Measurements from ENCODE around the gene MYCN. TPM values are rescaled to one million over a fixed set of nuclear protein-coding genes. Genes with fewer than 3 reads are reported as not detected.
A peak's percentile ranks its signal among the peaks of the same experiment; 100 is the strongest.
"Not testable (repeated sequence)": the region's sequence is repeated elsewhere in the genome, so short reads cannot be mapped to it uniquely, and the experiment has no call there.

Gene MYCN
- not detected in 2 replicates for total RNA-seq (2014; rRNA removed; shearing (Covaris generic); ENCODE audit: low replicate concordance)

DNA sequence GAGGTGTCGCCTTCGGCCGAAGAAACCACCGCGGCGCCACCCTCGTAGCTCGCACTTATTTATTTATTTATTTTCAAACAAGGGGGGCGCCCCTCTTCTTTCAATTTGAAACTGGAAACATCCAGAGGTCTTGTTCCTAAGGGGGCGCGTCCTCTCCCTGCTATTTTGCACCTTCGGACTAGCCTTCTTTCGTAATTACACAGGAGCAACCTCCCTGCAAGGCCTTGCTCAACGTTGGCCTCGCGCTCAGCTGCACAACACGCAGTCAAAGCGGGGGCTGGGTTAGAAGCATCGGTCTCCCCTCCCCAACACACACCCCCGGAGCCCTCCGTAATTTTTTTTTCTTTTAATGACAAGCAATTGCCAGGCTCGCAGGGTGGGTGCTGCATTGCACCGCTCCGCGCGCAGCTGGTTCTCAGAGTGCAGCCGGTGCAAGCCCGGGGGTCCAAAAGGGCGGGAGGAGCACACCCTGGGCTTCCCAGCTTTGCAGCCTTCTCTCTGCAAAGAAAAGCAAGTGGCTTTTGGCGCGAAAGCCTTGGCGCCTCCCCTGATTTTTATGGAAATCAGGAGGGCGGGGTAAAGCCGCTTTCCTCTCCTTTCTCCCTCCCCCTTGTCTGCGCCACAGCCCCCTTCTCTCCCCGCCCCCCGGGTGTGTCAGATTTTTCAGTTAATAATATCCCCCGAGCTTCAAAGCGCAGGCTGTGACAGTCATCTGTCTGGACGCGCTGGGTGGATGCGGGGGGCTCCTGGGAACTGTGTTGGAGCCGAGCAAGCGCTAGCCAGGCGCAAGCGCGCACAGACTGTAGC, at the start of gene MYCN:
Gene MYCN (plus strand): TSS at position 697 of the 807 bp plus-strand sequence. CDS start 1,515 bp downstream, outside the sequence.
- in situ Hi-C loops (cut with HindIII; ENCODE audit: low pct_unique_long_range_greater_than_20kb, low sequenced_read_pairs), result no loop called here
- DNase-seq (ENCODE audit: low read depth), result peak; percentile 84

GRCh38 chr2:15890936-15891905, 49.1 kb upstream of the MYCN start:
- in situ Hi-C loops (cut with HindIII; ENCODE audit: low pct_unique_long_range_greater_than_20kb, low sequenced_read_pairs), result no loop called here
- DNase-seq (ENCODE audit: low read depth), result no peak

GRCh38 chr2:15892151-15892880, 48.0 kb upstream of the MYCN start:
- in situ Hi-C loops (cut with HindIII; ENCODE audit: low pct_unique_long_range_greater_than_20kb, low sequenced_read_pairs), result no loop called here
- DNase-seq (ENCODE audit: low read depth), result no peak

GRCh38 chr2:15893085-15893484, 47.3 kb upstream of the MYCN start:
- in situ Hi-C loops (cut with HindIII; ENCODE audit: low pct_unique_long_range_greater_than_20kb, low sequenced_read_pairs), result no loop called here
- DNase-seq (ENCODE audit: low read depth), result no peak

DNA sequence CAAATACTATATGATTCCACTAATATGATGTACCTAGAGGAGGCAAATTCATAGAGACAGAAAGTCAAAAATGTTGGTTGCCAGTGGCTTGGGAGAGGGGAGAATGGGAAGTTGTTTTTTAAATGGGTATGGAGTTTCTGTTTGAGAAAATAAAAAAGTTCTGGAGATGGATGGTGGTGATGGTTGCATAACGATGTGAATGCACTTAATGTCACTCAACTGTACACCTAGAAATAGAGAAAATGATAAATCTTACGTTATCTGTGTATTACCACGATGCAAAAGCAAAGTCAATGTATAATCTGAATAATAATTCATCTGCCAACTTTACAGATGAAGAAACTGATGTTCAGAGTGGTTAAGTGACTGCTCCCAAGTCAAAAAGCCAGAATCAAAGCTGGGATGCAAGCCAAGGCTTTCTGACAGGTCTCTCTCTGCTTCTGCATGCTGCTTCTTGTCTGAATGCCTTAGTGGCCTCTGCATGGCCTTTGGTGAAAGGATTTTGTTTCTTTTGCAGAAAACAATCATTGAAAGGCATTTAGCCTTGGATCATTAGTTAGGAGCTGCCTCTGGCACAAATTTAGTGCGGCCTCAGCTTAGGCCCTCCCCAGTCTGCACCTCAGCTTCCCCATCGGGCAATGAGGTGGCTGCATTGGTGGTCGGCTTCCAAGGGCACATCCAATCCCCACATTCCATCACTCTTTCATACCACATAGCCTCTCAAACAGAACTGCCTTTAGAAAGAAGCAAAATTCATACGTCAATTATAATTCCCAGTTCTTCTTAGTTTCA, 46.5 kb upstream of the MYCN start:
- in situ Hi-C loops (cut with HindIII; ENCODE audit: low pct_unique_long_range_greater_than_20kb, low sequenced_read_pairs), result no loop called here
- no peak for DNase-seq (ENCODE audit: low read depth)

GRCh38 chr2:15894481-15895144, 45.7 kb upstream of the MYCN start:
- no peak for DNase-seq (ENCODE audit: low read depth)
- in situ Hi-C loops (cut with HindIII; ENCODE audit: low pct_unique_long_range_greater_than_20kb, low sequenced_read_pairs), result no loop called here

DNA sequence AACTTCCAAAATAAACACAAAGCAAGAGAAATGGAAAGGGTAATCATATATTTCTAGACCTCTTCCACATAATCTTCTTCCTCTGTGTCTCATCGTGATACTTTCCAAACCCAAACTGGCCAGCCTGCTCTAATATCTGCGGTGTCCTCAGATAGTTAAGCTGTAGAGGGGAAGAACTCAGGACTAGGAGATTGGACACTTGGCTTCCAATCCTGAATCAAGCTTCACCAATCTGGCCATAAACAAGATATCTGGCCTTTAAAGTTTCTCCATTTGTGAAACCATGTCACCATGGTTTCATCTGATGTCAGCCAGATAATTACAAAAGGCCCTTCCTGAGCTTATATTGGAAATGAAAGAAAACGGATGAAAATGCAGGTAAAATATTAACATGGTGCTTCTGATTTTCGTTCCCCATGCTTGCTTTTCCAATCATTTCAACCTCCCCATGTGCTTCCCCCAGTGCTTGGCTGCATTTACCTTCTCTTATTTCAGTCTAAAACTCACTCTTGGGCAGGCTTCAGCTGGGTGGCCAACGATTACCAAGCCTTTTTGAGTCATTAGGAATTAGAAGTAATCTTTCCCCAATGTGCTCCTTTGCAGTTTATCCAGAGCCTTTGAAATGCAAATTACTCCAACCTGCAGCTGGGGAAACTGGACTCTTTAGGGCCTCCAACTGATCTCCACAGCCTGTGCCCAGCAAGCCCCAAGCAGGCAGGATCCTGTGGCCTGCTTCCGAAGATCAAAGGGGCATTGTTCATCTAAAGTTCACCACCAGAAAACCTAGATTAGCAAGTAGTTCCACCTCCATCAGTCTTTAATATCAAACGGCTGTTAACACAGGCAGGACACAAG, 44.5 kb upstream of the MYCN start:
- no peak for DNase-seq (ENCODE audit: low read depth)
- in situ Hi-C loops (cut with HindIII; ENCODE audit: low pct_unique_long_range_greater_than_20kb, low sequenced_read_pairs), result no loop called here

DNA sequence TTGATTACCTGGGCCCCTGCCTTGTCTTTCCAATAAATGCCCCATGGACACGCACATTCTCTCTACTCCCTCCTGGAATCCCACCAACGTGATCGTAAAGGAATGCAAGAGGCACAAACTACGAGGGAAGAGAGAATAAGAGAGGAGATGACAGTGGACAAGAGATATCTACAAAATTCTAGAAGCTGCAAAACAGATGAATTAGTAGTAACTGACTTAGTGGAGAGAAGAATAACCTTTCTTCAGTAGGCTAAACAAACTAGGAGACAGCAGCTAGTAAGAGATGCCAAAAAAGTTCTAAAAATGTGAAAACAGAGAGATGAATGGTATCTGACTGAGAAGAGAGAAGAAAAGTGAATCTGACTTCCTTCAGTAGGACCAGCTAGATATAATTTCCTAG, 43.5 kb upstream of the MYCN start:
- in situ Hi-C loops (cut with HindIII; ENCODE audit: low pct_unique_long_range_greater_than_20kb, low sequenced_read_pairs), result no loop called here
- no peak for DNase-seq (ENCODE audit: low read depth)

DNA sequence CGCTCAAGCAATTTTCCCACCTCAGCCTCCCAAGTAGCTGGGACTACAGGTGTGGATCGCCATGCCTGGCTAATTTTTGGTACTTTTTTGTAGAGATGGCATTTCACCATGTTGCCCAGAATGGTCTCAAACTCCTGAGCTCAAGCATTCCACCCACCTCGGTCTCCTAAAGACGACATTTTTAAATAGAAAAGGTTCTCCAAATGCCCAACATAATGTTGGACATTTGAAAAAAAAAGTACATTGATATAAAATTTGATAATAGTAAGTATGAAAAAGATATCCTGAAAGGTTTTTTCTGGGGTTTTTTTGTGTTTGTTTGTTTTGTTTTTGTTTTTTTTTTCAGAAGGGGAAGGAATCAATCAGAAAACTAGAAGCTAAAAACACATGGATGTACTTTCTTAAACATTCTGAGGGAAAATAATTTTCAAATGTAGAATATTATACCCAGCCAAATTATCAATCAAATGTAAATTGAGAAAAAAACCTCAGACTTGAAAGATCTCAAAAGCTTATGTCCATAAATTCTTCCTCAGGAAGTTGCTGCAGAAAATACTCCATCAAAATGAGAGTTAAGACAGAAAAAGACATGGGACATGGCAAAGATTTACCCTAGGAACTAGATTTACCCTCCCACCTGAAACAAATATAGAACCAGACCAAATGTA, 42.8 kb upstream of the MYCN start:
- in situ Hi-C loops (cut with HindIII; ENCODE audit: low pct_unique_long_range_greater_than_20kb, low sequenced_read_pairs), result no loop called here
- DNase-seq (ENCODE audit: low read depth), result no peak

- in situ Hi-C loops (cut with HindIII; ENCODE audit: low pct_unique_long_range_greater_than_20kb, low sequenced_read_pairs), result no loop called here
- no peak for DNase-seq (ENCODE audit: low read depth)
These were observed 41.1 kb upstream of the MYCN start for GRCh38 chr2:15899327-15899612.

DNA sequence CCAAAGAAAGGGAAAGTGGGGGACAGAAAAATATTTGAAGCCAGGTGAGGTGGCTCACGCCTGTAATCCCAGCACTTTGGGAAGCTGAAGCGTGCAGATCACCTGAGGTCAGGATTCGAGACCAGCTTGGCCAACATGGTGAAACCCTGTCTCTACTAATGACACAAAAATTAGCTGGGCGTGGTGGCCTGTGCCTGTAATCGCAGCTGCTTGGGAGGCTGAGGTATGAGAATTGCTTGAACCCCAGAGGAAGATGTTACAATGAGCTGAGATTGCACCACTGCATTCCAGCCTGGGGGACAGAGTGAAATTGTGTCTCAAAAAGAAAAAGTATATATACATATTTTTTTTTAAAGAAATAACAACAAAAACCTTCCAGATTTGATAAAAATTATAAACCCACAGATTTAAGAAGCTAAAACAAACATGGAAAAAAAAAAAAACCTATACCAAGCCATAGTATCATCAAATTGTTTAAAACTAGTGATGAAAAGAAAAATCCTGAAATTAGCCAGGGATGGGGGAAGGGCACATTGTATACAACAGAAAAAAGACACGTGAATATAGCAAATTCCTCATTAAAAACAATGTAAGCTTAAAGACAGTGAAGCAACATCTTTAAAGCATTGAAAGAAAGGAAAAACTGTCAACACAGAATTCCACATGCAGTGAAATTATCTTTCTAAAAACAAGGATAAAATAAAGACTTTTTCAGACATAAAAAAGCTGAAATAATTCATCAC, 40.4 kb upstream of the MYCN start:
- in situ Hi-C loops (cut with HindIII; ENCODE audit: low pct_unique_long_range_greater_than_20kb, low sequenced_read_pairs), result no loop called here
- no peak for DNase-seq (ENCODE audit: low read depth)

DNA sequence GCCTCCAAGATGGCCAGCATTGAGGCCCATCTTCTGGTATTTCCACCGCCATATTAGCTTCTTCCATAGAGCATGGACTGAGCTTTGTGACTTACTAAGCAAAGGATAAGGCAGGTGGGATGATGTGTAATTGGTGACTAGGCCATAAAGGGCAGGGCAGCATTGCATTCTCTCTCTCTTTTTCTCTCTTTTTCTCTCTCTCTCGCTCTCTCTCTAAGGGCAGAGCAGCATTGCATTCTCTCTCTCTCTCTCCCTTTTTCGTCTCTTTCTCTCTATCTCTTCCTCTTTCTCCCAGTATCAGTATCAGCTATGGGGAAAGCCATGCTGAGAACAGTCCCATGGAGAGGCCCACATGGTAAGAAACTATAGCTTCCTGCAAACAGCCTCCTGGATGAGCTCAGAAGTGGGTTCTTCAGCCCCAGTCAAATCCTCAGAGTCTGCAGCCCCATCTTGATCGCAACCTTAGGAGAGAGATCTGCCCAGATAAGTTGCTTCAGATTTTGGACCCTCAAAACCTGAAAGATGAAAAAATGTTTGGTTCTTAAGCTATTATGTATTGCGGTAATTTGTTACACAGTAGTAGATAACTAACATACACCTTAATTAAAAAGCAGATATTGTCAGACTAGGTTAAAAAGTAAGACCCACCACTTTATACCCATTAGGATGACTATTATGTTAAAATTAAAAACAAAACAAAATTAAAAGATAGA, 39.1 kb upstream of the MYCN start:
- in situ Hi-C loops (cut with HindIII; ENCODE audit: low pct_unique_long_range_greater_than_20kb, low sequenced_read_pairs), result no loop called here
- DNase-seq (ENCODE audit: low read depth), result no peak

DNA sequence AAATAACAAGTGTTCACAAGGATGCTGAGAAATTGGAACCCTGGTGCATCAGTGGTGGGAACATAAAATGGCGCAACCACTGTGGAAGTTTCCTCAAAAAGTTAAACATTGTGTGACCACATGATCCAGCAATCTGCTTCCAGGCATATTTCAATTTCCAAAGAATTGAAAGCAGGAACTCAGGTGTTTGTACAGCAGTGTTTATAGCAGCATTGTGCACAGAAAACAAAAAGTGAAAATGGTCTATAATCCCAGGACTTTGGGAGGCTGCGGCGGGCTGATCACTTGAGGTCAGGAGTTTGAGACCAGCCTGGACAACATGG, 38.6 kb upstream of the MYCN start:
- in situ Hi-C loops (cut with HindIII; ENCODE audit: low pct_unique_long_range_greater_than_20kb, low sequenced_read_pairs), result no loop called here

DNA sequence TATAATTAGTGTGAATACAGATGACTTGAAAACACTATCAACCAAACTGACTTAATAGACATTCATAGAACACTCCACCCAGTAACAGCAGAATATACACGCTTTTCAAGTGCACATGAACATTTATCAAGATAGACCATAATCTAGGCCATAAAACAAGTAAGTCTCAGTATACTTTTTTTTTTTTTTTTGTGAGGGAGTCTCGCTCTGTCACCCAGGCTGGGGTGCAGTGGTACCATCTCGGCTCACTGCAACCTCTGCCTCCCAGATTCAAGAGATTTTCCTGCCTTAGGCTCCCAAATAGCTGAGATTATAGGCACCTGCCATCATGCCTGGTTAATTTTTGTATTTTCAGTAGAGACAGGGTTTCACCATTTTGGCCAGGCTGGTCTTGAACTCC, 36.4 kb upstream of the MYCN start:
- in situ Hi-C loops (cut with HindIII; ENCODE audit: low pct_unique_long_range_greater_than_20kb, low sequenced_read_pairs); DNase-seq (ENCODE audit: low read depth): not testable (repeated sequence)

More for the DNA sequence above, 38.6 kb upstream of the MYCN start:
- no peak for DNase-seq (ENCODE audit: low read depth)

DNA sequence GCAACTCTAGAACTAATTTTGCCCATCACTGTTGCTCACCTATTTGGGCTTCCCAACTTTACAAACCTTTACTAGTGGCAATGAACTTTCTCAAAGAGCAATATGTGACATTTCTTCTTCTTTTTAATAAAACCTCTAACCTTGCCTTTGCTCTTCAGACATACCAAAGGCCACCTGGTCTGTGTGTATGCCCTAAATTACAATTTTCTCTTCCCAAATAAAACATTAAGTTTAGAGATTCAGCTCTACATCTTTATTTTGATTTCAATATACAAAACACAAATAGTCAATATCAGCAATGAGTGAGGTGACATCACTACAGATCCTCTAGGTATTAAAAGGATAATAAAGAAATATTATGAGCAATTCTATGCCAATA, 35.1 kb upstream of the MYCN start:
- in situ Hi-C loops (cut with HindIII; ENCODE audit: low pct_unique_long_range_greater_than_20kb, low sequenced_read_pairs), result no loop called here
- DNase-seq (ENCODE audit: low read depth), result no peak

Measured in Caki2 (cell line).